Measurements from ENCODE around the gene ARL4C.

- no peak for TF ChIP-seq CTCF (IDR thresholded peaks at IDR 0.05)
- no peak for TF ChIP-seq POLR2A (IDR thresholded peaks at IDR 0.05)
Observed at GRCh38 chr2:234447963-234448362, 48.9 kb downstream of the ARL4C start.

Measured in body of pancreas (tissue), 4 donors.